NCI-H2081 (cell line): Measurements from ENCODE around the gene WDR4.
"Not testable (repeated sequence)": the region's sequence is repeated elsewhere in the genome, so short reads cannot be mapped to it uniquely, and the experiment has no call there.

Experiments used
- DNase-seq, 2 experiments: peaks; one replicate each; lab custom pipeline; 2025; lab: John Stamatoyannopoulos, UW

WDR4 gene

GRCh38 chr21:42852925-42853570 lies 26.3 kb downstream of the WDR4 start:
- DNase-seq, result no peak

GRCh38 chr21:42851812-42852665 lies 27.3 kb downstream of the WDR4 start:
- DNase-seq, result no peak

GRCh38 chr21:42850866-42851391 lies 28.4 kb downstream of the WDR4 start:
- DNase-seq, result no peak

GRCh38 chr21:42850463-42850862 lies 28.9 kb downstream of the WDR4 start:
- no peak for DNase-seq

GRCh38 chr21:42849759-42850412 lies 29.5 kb downstream of the WDR4 start:
- no peak for DNase-seq

- DNase-seq, result no peak
These were observed 30.2 kb downstream of the WDR4 start for GRCh38 chr21:42848932-42849758.

- DNase-seq, result not testable (repeated sequence)
These were observed 31.0 kb downstream of the WDR4 start for GRCh38 chr21:42848144-42848931.

- no peak for DNase-seq
These were observed 31.6 kb downstream of the WDR4 start for GRCh38 chr21:42847726-42848125.

GRCh38 chr21:42847051-42847707 lies 32.2 kb downstream of the WDR4 start:
- no peak for DNase-seq

GRCh38 chr21:42846221-42846620 lies 33.1 kb downstream of the WDR4 start:
- no peak for DNase-seq

- DNase-seq, result no peak
These were observed 33.9 kb downstream of the WDR4 start for GRCh38 chr21:42845296-42845965.

GRCh38 chr21:42844411-42845113 lies 34.8 kb downstream of the WDR4 start:
- DNase-seq, result no peak

GRCh38 chr21:42843056-42843455 lies 36.3 kb downstream of the WDR4 start:
- no peak for DNase-seq

GRCh38 chr21:42841916-42842655 lies 37.3 kb downstream of the WDR4 start:
- DNase-seq, result not testable (repeated sequence)

GRCh38 chr21:42841156-42841915 lies 38.0 kb downstream of the WDR4 start:
- no peak for DNase-seq

GRCh38 chr21:42840411-42841155 lies 38.8 kb downstream of the WDR4 start:
- DNase-seq, result no peak
